HG03439 (cell line): ENCODE measurements around the gene WNT2.
"Not testable (repeated sequence)": the region's sequence is repeated elsewhere in the genome, so short reads cannot be mapped to it uniquely, and the experiment has no call there.

Source experiments
- ATAC-seq: cut with Tn5 transposase; IDR thresholded peaks from one replicate; pipeline ENCODE4 v1.9.1; 2021; ENCODE audit warnings: mild to moderate bottlenecking, moderate library complexity; ENCODE audit not compliant: unreplicated experiment

Gene WNT2

DNA sequence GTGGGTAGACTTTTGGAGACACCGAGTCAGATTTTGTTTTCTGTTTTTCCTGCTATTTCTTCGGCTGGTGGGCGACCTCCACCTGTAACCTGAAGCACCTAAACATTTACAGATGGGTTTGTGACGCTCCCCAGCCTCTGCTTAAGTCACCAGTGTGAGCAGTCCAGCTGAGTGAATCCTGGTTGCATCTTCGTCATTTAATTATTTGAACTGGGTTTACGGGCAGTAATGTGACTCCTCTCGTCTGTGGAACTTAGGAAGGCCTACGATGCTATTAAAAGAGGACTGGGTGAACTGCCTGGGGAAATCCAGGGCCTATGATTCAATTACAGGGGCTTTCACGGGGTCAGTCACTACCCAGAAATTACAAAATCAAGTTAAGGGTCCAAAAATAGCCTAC, 52.5 kb downstream of the WNT2 start:
- no peak for ATAC-seq

DNA sequence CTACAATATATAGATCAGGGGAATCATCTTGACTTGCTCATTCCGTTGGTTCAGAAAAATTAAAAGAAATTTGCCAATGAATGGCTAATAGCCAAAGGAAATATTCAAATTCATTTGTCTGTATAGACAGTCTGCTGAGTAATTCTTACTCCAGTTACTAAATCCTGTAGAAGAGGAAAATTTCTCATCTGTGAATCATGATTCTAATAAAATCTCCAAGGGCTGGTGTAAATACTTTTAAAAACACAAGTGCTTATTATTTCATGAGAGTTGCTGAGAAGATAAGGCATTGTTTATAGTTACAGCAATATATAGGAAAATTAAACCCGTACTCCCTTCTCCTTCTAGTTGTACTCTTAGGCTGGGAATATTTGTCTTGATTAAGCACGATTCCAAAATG, 53.0 kb downstream of the WNT2 start:
- ATAC-seq: no peak

DNA sequence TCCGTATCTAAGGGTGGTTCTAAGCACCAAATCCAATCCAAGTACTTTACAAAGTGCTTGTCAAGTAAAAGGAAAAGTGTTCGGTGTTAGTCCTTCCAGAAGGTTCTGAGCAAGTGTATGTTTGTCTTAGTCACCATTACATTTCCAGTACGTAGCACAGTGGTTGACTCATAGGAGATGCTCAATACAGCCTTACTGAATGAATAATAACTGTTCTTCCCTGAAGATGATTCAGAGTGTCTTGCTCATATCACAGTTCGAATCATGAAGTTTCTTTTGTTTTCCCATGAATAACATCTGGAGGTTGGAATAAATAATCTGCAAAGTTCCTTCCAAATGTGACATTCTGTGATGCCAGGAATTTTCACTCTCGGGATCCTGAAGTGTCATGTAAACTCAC, 53.4 kb downstream of the WNT2 start:
- no peak for ATAC-seq

DNA sequence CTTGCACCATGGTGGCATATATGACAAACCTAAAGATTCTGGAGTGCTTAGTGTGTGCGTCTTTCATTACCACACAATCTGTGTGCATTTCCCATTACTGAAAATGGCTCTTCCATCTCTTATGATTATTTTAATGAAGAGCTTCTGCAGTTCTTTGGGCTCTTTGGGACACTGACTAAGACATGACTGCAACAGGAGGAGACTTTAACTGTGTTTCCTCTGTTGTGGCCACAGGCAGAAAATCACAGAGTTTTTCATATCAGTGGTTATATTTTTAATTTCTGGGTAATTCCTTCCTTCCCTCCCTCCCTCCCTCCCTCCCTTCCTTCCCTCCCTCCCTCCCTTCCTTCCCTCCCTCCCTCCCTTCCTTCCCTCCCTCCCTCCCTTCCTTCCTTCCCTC, 58.1 kb downstream of the WNT2 start:
- ATAC-seq: no peak

DNA sequence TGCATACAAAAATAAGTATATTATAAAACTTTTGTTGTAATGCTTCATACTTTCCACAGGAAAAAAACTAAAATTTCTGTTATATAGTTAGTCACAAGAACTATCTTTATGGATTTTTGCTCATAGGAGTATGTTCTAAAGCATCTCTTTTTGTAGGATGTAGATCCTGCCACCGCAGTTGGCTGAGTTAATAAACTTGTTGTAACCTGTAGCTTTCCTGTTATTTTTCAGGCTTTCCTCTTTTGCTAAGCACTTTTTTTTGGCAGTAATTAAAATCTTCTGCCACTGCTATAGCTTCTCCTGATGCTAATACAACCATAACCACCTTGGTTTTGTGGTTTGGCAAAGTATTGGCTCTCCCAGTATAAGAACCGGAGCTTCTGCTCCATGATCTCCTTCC, 60.3 kb downstream of the WNT2 start:
- no peak for ATAC-seq

DNA sequence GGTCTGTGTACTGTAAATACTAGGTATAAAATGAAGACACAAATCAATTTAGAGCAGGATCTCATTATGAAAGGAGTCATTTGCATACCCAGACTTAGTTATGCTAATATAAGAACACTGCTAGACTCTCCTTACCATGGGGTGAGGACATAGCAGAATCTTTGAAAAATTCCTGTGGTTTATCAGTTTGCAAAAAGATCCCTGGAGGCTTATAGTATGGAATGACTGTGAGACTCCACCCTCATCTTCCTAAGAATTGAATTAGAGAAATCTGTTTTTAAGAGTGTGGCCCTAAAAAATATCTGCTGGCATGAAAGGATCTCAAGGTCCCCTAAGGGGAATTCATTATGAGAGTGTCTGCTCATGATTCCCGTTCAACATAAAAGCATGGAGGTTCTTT, 63.2 kb downstream of the WNT2 start:
- no peak for ATAC-seq

DNA sequence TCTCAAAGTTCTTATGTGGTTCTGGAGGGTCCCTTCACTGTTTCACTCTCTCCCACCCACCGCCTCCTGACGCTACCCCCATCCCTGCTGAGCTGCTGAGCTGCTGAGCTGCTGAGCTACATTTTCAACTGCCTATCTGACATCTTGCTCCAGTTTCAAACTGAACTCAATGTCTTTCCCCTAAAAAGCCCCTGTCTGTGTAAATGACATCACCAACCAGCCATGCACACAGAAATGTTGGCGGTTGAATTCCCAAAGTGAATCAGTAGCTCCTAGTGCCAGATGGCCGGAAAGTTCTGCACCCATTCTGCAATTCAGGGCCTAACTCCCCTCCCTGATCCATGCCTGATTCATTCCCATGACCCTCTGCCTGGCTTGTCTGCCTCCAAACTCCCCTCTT, 71.2 kb downstream of the WNT2 start:
- no peak for ATAC-seq

DNA sequence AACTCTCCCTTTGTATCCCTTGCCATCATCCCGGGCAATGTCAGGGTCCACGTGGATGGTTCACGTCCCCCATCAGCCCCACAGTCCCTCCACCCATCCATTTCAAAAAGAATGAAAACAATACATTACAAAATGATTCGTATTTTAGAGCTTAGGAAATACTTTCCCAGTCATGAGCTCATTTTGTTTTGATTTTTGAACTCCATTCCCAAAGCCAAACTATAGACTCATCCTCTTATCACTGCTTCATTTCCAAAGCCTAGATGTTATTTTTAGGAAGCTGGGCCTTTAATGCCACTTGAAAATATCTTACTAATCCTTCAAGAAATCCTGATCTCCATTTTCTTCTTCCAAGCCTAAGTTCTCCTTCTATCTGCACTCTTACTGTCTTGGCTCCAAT, 72.1 kb downstream of the WNT2 start:
- no peak for ATAC-seq

DNA sequence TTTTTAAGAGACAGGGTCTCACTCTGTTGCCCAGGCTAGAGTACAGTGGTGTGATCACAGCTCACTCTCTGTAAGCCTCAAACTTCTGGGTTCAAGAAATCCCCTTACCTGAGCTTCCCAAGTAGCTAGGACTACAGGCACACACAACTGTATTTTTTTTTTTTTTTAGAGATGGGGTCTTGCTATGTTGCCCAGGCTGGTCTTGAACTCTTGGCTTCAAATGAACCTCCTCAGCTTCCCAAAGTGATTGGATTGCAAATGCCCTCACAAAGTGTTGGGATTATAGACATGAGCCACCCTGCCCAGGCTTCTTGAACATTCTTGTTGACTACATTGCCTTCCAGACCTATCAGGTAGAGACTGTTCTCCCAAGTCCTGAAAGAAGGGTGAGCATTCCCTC, 72.6 kb downstream of the WNT2 start:
- no peak for ATAC-seq

DNA sequence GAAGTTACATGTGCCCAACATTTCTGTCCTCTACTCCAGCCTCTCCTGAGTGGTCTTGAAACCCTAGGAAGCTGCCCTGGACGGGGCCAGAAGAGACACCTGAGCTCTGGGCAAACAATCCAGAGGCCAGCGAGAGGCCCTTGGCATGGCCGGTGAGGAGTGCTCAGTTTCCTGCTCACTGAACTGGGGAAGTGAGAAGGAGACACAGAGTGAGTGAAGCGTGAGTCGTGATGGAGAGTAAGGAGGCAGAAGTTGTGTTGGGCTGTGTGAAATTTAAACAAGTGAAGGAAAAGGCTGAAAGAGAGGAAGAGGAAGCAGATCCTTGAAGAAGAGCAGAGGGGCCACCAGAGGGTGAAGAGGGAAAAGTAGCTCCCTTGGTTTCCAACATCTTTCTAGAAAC, 73.2 kb downstream of the WNT2 start:
- no peak for ATAC-seq

DNA sequence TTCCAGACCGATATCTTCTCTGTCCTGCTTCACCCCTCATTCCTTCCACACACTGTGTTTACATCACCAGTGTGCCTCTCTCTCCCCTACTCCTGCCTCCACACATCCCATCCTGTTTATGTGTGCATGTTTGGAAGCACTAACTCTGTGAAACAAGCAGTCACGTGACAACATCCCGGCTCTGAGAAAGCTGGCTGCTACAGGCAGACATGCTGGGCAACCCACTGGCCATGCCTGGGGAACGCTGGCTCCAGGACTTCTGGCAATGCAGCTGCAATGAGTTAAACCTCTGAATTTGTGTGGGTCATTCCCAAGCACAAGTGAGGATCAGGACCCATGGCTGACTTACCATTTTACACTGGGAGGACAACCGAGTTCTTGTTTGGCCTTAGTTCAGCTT, 74.0 kb downstream of the WNT2 start:
- no peak for ATAC-seq

DNA sequence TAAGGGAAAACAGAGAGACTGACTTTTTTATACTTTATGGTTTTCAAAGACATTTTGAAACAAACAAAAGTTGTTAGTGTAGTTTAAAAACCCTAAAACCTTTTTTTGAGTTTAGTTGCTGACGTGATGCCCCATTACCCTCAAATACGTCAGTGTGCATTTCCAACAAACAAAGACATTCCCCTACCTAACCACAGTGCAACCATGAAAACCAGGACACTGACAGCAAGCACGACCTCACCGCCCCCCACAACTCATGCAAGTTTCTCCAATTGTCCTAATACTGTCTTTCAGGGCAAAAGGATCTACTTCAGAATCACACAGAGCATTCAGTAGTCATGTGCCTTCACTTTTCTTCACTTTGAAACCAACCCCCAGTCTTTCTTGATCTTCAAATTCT, 75.0 kb downstream of the WNT2 start:
- ATAC-seq: no peak

DNA sequence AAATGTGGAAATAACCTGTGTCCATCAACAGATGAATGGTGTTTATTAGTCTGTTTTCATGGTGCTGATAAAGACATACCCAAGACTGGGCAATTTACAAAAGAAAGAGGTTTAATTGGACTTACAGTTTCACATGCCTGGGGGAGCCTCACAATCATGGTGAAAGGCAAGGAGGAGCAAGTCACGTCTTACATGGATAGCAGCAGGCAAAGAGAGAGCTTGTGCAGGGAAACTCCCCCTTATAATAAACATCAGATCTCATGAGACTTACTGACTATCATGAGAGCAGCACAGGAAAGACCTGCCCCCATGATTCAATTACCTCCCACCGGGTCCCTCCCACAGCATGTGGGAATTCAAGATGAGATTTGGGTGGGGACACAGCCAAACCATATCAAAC, 77.2 kb downstream of the WNT2 start:
- ATAC-seq: not testable (repeated sequence)

DNA sequence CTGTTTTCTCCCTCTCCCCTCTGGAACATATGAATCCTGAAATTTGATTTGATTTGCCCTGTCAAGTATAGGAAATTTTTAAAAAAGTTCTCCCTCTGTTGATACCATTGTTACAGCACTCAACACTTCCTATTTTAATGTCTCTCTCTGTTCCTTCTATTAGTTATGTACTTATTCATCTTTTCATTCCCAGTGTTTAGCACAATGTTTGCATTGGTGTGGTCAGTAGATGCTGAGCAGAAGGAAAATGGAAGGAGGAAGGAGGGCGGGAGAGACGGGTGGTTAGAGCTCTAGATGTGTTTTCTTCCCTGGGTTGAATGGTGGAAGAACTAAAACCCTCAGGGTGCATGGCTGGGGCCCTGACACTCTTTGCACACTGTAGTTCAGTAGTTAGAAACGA, 79.5 kb downstream of the WNT2 start:
- no peak for ATAC-seq

DNA sequence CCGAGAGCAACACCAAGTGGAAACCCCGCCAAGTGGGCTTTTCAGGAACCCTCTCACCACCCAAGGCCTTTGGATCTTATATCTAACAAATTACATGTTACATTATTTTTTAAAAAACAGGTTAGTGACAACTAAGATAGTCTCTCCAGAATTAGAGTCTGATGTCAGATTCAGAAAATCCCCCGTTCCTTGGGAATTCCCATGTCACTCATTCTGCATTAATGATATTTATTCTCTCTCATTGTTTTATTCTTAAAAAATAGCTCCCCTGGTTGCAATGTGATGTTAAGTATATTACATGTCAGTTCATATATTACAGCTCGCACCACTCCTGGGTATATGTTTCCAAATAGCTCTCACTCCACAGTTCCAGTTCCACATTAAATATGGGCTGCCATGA, 81.8 kb downstream of the WNT2 start:
- ATAC-seq: no peak

DNA sequence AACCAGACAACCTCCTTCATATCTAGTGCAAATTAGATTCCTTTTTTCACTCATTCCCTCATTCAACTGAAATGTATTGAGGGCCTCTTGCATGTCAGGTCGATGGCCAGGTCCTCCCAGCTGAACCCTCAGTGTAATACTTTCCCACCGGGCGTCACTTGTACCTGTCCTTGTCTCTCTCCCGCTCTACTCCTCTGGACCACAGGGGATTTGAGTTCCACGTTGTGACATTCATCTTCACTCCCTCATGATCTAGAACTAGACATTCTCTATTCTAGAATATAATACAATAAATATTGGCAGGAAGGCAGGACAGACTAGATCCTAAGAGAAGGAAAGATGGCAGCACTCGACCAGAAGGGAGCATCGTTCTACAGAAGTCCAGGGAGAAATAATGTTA, 83.9 kb downstream of the WNT2 start:
- no peak for ATAC-seq

DNA sequence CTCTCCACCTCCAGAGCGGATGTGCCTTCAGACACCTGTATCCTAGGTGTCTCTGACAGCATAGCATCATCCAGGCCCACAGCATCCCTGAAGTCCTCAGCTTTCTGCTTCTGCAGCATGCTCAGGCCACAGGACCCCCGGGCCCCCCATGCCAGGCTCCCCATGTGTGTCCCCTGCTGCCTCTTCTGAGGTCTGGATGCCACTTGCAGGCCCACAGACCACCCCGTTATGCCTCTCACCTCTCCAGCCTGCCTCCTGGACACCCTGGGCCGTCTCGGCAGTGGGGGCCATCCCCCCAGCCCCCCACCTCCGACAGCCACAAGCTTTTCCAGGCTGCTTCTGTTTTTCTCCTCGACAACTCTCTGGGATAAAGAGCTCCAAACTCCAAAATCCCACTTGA, 84.4 kb downstream of the WNT2 start:
- no peak for ATAC-seq

DNA sequence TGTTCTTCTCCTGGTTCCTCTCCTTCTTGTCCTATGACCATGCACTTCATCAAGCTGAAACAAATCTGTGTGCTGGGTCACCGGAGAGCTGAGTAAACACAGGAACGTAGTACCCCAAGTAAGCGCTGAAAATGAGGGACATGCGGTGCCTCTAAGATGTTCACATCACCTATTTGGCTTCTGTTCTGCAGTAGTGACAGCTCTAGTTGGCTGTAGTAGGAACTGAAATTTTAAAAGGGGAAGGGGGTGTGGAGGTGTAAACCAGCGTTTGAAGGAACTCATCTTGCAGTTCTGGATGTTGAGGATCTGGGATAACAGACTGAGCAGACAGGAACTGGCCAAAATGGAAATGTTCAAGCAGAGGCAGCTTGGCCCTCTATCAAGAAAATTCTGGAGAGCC, 85.2 kb downstream of the WNT2 start:
- no peak for ATAC-seq

DNA sequence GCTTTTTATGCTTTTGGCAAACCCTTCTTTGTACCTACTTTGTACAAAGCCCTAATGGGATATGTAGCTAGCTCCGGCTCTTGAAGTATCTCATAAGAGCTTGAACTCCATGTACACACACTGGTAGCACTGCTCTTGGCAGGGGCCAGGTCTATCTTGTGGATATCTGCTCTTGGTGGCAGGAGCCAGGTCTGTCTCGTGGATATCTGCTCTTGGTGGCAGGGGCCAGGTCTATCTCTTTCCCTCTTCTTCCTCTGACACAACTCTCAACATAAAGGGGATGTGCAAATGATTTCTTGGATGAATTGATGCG, 91.9 kb downstream of the WNT2 start:
- ATAC-seq: no peak

DNA sequence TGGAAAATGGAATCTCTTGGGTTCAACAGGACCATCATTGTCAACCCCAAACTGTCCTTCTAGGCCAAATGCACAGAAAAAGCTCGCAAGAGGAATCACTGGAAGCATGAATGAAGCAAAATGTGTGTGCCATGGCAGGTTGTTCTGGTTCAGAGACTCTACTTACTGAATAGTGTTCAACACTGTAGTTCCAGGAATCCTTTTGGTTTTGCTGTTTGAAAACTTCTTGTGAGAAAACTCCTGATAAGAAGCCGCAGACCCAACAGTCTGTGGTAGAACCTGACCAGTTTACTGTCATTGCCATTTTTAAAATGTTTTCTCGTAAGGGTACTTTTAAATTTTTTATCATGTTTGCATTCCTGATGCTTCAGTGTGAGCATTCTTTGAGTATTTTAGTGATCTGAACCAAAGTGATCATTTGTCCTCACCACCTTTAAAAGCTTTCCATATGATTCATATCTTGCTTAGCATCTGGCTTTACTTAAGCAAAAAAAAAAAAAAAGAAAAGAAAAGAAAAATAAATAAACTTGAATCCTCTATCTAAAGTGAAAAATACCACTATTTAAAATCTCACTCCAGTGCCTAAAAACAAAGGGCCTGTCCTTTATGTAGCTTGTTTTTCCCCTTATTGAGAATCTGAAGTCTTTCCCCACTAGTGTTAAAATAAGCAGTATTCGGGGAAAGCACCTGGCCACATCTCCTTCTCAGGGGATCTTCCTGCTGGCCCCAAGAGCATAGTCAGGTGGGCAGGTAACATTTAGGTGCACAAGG, 92.4 kb downstream of the WNT2 start:
- ATAC-seq: peak; percentile 63

DNA sequence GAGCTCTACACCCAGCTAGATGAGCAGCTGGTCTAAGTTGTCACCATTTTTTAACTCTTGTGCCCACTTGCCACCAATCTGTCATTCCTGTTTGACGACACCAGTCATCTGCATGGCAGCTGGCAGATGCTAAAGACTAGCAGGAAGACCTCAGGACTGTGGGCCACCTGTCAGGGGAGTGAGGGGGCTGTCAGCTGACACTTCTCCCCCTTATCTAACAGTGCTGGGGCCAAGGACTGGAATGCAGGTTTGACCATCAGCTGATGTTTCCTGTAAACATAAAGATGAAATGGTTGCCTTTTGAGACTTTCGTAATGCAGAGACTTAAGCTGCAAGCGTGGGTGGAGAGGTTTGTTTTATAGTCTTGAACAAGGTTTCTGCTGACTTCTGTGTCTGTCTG, 93.5 kb downstream of the WNT2 start:
- no peak for ATAC-seq

DNA sequence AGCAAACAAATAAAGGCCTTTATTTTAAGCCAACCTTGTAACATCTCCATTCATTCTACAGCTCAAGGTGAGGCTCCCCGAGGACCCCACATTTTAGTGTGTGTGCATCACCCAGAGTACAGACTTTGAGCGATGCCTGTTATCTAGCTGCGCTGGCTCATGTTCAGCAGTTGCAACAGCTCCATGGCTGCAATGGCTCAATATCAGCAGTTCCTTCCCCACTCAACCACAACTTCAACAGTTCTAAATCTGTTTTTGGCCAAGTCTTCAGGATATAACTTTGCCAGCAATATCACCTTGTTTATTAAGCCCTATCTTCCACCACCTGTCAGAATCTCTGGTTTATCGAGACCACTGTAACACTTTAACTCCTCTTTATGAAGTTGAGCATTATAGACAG, 95.8 kb downstream of the WNT2 start:
- ATAC-seq: no peak

DNA sequence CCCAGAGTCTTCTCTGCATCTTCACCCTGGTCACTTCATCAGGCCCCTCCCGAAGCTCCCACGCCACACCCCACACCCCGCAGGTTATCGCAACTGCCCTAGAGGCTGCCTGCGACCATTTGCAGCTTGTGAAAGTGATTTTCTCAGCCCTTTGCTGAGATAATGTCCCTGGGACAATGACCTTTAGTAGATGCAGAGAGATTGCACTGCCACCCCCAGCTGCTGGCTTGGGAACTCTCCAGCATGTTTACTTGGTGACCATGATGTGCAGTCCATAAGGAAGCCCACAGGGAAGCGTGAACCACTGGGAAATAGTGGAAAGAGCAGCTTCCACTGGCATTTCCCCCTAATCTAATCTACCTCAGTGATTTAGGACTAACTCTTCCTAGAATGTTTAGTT, 97.3 kb downstream of the WNT2 start:
- no peak for ATAC-seq
